Prostate gland (tissue), 2 donors: ENCODE results near the gene SARDH. TPM values are rescaled to one million over a fixed set of nuclear protein-coding genes. Genes with fewer than 3 reads are reported as not detected.

Experiments
- DNase-seq: peaks from one replicate; pipeline ENCODE4 v3.0.0-alpha.2; 2019; ENCODE audit warnings: low spot score
- H3K27ac ChIP-seq, 2 donors: fragments of 200-600 bp; sonication (generic); 2 replicates each; pipeline ENCODE4 v1.5.1; 2017 to 2019
- H3K27me3 ChIP-seq: fragments of 200-600 bp; sonication (generic); replicated peaks from 2 replicates; pipeline ENCODE4 v1.5.1; 2019; ENCODE audit not compliant: insufficient read depth
- H3K36me3 ChIP-seq, 2 donors: fragments of 200-600 bp; sonication (generic); 1 replicate in 1 of 2; 2 replicates in 1 of 2; pipeline versions ENCODE4 v1.5.1 to v1.8.1; 2017 to 2019
- H3K4me1 ChIP-seq: fragments of 200-600 bp; sonication (generic); replicated peaks from 2 replicates; pipeline ENCODE4 v1.5.1; 2019
- H3K4me3 ChIP-seq, 2 donors: fragments of 200-600 bp; sonication (generic); 2 replicates each; pipeline ENCODE4 v1.5.1; 2017 to 2019
- H3K9me3 ChIP-seq: fragments of 200-600 bp; sonication (generic); 2 replicates; pipeline ENCODE4 v1.5.1; 2017
- POLR2A ChIP-seq: fragments of 450-650 bp; IDR thresholded peaks from one replicate; pipeline ENCODE4 v1.6.1; 2016; ENCODE audit warnings: antibody characterized with exemption, mild to moderate bottlenecking
- POLR2AphosphoS5 ChIP-seq: sonication (generic); formaldehyde crosslinking; IDR thresholded peaks from one replicate; pipeline ENCODE4 v1.6.1; 2017; ENCODE audit warnings: antibody characterized with exemption
- WGBS: methylation state at CpG from one replicate; pipeline ENCODE4 v1.1.5; 2018; 5-methylcytosine and 5-hydroxymethylcytosine counted together
- intact Hi-C: fragments of 100-400 bp; cut with DNase I; formaldehyde crosslinking; loops from one replicate; pipeline ENCODE4 v1.14.2; 2022
- total RNA-seq, 2 donors: library from RNA; depleted of rRNA; stranded (reverse); fragments of >200 nt; gene quantifications; one replicate each; pipeline ENCODE4 v1.1.0, GENCODE V29; 2016
- TF ChIP-seq, protein P1 (sequence below), 4 experiments: fragments of 200-600 bp in 2 of 4; fragments of 450-650 bp in 2 of 4; sonication (generic) in 2 of 4; IDR thresholded peaks; 1 replicate in 3 of 4; 2 replicates in 1 of 4; pipeline ENCODE4 v1.5.1; 2016 to 2019; ENCODE audit warnings: antibody characterized with exemption in 4 of 4, mild to moderate bottlenecking in 2 of 4, moderate library complexity in 2 of 4

SARDH gene
- total RNA-seq, 2 donors from 2014 or later = 6.7 to 7.2 TPM

DNA sequence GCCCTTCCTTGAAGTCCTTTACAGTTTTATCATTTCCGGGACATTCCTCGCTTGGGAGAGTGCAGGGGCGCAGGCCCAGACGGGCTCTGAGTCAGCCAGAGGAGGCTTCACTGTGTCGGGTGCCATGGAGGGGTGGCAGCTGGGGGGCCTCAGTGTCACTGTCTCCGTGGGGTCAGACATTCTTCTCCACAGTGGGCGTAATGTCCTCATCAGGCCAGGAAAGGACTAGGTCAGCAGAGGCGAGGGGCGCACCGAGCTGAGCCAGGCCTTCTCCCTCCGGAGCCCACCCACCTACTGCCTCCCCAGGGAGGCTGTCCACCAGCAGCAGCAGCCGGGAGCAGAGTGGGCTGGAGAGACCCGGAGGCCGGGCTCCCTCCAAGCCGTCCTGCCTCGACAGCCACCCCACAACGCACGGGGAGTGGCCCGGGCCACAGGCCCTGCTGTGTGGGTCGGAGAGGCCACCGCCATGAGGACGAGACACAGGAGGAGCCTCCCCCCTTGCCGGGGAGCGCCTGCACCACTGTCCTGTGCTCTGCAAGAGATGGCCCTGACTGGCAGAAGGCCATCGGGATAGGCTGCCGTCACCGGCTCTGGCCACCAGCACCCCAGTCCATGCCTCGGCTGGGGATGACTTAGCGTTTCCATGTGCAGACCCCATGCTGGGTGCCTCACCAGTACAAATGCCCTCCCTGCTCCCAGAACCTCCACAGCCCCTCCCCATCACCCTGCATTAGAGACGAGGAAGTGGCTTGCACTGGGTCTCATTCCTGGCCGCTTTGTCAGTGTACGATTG is 26.5 kb downstream of the SARDH start:
- 74% methylated on average over 32 of the region's 32 CpGs for WGBS
- no peaks in the 10 kb centered on the region for H3K27me3 ChIP-seq
- no peaks in the 10 kb centered on the region for H3K9me3 ChIP-seq
- no peak overlapping the region for H3K4me3 ChIP-seq
- H3K36me3 ChIP-seq = no peaks in the 10 kb centered on the region
- no peak for TF ChIP-seq POLR2AphosphoS5
- no peak for TF ChIP-seq POLR2A
- TF ChIP-seq, protein P1, sequence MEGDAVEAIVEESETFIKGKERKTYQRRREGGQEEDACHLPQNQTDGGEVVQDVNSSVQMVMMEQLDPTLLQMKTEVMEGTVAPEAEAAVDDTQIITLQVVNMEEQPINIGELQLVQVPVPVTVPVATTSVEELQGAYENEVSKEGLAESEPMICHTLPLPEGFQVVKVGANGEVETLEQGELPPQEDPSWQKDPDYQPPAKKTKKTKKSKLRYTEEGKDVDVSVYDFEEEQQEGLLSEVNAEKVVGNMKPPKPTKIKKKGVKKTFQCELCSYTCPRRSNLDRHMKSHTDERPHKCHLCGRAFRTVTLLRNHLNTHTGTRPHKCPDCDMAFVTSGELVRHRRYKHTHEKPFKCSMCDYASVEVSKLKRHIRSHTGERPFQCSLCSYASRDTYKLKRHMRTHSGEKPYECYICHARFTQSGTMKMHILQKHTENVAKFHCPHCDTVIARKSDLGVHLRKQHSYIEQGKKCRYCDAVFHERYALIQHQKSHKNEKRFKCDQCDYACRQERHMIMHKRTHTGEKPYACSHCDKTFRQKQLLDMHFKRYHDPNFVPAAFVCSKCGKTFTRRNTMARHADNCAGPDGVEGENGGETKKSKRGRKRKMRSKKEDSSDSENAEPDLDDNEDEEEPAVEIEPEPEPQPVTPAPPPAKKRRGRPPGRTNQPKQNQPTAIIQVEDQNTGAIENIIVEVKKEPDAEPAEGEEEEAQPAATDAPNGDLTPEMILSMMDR (IDR thresholded peaks at IDR 0.05) = no peak
- H3K4me1 ChIP-seq = no peaks in the 10 kb centered on the region
- intact Hi-C loops = no loop called here
- no peak overlapping the region for H3K27ac ChIP-seq
- DNase-seq = no peak

DNA sequence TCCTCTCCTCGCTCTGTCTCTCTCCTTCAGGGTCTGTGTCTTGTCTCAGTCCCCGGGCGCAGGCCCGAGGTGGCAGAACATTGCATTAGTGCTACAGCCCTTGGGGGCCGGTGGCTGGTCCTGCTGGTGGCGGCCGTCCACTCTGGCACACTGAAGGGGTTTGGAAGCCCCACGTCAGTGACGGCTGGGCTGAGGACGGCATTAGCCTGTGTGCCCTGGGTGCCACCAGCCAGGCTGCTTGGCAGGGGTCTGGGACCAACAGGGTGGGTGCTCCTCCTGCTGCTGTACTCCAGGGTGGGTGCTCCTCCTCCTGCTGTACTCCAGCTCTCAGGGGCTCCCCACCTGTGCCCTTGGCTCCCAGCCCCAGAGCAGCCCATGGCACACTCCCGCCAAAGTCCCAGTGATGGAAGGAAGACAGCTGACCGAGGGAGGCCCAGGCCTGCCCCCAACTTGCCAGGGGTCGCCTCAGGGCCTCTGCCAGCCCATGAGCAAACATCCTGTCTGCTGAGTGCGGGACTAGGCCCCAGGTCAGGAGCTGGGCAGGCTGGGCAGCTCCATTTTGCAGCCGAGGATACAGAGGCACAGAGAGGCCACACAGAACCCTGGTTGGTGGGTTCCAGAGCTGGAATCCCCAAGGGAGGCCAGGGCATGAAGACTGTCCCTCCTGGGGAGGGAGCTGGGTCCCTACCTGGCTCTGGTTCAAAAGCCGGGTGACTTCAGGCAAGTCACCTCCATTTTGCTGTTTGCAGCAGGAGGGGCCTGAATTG is 27.3 kb downstream of the SARDH start:
- Histone ChIP-seq H3K27me3 (no peaks in the 10 kb centered on the region), H3K4me3 (no peak overlapping the region), H3K9me3 (no peaks in the 10 kb centered on the region), H3K36me3 (no peaks in the 10 kb centered on the region), H3K4me1 (no peaks in the 10 kb centered on the region), H3K27ac (no peak overlapping the region)
- no peak for DNase-seq
- intact Hi-C loops = no loop called here
- TF ChIP-seq POLR2A (no peak), POLR2AphosphoS5 (no peak)
- TF ChIP-seq, protein P1 (IDR thresholded peaks at IDR 0.05) = no peak
- WGBS = 88% methylated on average over 13 of the region's 16 CpGs

GRCh38 chr9:133709691-133710571 is 28.2 kb downstream of the SARDH start:
- Histone ChIP-seq H3K27ac (no peak overlapping the region), H3K27me3 (no peaks in the 10 kb centered on the region), H3K9me3 (no peaks in the 10 kb centered on the region), H3K36me3 (no peaks in the 10 kb centered on the region), H3K4me3 (no peak overlapping the region), H3K4me1 (no peaks in the 10 kb centered on the region)
- no peak for DNase-seq
- TF ChIP-seq POLR2AphosphoS5 = no peak
- TF ChIP-seq, protein P1 (IDR thresholded peaks at IDR 0.05) = no peak
- no peak for TF ChIP-seq POLR2A
- intact Hi-C loops = no loop called here
- WGBS = 93% methylated on average over 32 of the region's 32 CpGs

DNA sequence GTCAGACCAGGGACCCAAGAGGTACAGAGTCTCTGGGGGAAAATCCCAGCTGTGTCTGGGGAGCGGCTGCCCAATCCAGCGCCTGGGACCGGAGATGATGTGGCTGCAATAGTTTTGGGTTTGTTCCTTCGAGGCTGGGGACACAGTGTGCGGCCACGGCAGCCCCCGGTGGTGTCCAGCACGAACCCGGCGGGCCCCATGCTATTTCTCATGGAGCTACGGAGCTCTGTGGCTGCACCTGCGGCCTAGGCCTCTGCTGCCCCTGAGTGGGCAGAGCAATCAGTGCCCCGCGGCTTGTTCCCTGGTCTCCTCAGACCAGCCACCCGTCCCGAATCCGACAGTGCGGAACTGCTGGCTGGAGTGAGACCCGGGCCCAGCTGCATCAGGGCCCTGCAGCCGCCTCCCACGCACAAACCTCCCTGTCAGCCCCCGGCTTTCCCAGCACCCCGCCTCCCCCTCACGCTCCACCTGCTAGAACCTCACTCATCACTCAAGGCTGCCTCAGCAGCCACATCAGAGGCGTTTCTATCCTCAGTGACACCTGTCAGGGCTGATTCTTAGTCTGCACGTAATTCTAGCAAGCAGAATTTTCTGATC is 29.0 kb downstream of the SARDH start:
- no peak for DNase-seq
- intact Hi-C loops = no loop called here
- no peaks in the 10 kb centered on the region for H3K9me3 ChIP-seq

More for the DNA sequence above, 29.0 kb downstream of the SARDH start:
- TF ChIP-seq POLR2AphosphoS5 (no peak), POLR2A (no peak)
- TF ChIP-seq, protein P1 (IDR thresholded peaks at IDR 0.05) = no peak
- Histone ChIP-seq H3K27ac (no peak overlapping the region), H3K4me3 (no peak overlapping the region), H3K27me3 (no peaks in the 10 kb centered on the region), H3K4me1 (no peaks in the 10 kb centered on the region), H3K36me3 (no peaks in the 10 kb centered on the region)
- 72% methylated on average over 21 of the region's 26 CpGs for WGBS
